HK-2 (cell line): Measurements from ENCODE around the gene TEX55.
"Not testable (repeated sequence)": the region's sequence is repeated elsewhere in the genome, so short reads cannot be mapped to it uniquely, and the experiment has no call there.

ENCODE experiments used
- DNase-seq: peaks from one replicate; pipeline ENCODE4 v3.0.0-alpha.2; 2018; ENCODE audit not compliant: unreplicated experiment

The TEX55 gene

DNA sequence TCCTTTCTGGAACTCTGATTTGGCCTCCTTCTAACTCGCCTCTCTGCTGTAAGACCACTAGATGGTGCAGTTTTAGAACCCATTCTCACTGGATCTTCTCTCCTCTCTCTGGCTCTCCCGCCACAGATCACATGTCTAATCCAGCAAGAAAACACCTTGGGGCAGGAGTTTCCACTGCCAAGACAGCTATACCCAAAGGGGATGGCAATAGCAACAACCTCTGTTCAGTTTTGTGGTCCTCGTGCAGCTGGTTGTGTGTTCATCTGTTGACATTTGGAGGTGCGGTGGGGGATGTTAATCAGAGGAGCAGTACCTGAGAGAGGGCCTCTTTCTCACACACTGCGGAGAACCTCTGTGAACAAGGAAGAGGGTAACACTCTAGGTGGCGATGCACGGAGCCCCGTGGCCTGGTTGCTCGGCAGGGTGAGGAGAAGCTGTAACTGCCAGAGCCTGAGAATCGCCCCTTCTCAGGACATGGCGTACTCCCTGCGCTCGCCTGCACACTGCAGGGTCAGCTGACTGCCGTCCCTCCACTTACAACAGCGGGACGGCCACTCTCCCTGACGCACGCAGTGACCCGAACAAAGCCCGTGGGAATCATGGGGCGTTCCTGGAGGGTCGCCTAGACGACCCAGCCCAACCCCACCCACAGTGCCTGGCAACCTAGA lies at the start of gene TEX55:
TSS of gene TEX55 (plus strand) at position 666 of the 668 bp plus-strand sequence. CDS start 25 bp downstream, outside the sequence.
- DNase-seq: no peak

DNA sequence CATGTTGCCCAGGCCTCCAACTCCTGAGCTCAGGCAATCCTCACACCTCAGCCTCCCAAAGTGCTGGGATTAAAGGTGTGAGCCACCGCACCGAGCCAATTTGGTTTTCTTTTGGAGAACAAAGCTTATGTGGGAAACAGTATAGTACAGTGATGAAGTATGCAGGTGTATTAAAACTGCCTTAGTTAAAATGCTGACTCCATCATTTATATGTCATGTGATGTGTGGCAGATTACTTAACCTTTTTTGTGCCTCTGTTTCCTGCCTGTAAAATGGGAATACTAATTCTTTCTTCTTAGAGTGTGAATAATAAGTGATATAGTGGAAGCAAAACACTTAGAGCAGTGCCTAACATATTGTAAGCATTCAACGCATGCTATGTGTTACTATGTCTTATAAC lies 48.0 kb upstream of the TEX55 start:
- DNase-seq: no peak

DNA sequence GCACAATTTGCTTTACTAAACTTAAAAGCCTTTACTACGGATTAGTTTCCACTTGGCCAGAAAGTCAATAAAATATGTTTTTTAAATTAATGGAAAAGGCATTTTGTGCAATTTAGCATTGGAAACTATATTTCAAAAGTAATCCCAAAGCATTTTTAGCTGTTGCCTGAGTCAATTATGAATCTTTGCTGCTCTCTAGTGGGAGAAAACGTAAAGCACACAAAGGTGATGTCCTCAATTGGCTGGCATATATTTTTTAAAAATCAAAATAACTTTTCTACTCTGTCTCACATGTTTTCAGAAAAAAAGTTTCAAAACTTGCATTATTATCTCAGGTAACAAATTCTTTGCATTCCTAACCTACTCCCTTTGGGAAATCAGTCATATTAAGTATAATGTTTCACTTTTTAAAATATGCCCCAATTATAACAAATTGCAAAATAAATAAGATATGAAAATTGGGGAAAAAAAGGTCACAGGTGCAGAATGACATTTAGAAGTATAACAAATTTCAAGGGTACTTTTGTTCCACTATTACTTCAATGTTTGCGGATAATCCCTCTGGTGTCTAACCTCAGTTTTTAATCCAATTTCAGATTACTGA lies 47.2 kb upstream of the TEX55 start:
- no peak for DNase-seq

DNA sequence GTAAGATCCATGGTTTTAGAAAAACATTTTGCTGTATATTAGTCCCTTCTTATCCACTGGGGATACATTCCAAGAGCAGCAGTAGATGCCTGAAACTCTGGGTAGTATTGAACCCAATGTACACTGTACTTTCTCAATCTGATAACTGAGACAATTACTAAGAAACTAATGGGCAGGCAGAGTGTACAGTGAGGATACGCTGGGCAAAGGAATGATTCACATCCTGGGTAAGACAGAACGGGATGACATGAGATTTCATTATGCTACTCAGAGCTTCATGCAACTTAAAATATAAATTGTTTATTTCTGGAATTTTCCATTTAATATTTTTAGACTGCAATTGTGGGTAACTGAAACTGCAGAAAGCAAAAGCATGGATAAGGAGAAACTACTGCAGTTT lies 46.2 kb upstream of the TEX55 start:
- DNase-seq: no peak

DNA sequence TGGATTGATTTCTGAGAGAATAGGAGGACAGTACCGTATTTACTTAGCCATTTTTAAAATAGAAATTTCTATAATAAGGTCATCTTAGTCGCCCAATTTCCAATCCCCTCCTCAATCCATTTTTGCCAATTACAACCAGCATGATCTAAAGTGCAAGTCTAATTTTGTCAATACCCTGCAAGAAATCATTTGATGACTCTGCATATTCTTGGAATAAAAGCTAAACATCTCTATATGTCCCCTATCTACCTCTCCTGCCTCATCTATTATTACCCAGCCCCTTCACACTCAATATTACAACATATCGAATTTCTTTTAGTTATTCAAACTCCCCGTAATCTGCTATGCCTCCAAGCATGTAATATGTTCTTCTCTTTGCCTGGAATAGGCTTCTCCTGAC lies 41.9 kb upstream of the TEX55 start:
- DNase-seq: no peak

DNA sequence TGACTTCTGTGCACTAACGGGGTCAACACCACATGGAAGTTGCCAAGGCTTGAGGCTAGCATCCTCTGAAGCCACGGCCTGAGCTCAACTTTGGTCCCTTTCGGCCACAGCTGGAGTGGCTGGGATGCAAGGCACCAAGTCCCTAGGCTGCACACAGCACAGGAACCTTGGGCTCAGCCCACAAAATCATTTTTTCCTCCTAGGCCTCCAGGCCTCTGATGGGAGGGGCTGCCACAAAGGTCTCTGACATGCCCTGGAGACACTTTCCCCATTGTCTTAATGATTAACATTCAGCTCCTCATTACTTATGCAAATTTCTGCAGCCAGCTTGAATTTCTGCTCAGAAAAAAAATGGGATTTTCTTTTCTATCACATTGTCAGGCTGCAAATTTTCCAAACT lies 27.6 kb upstream of the TEX55 start:
- DNase-seq: not testable (repeated sequence)

DNA sequence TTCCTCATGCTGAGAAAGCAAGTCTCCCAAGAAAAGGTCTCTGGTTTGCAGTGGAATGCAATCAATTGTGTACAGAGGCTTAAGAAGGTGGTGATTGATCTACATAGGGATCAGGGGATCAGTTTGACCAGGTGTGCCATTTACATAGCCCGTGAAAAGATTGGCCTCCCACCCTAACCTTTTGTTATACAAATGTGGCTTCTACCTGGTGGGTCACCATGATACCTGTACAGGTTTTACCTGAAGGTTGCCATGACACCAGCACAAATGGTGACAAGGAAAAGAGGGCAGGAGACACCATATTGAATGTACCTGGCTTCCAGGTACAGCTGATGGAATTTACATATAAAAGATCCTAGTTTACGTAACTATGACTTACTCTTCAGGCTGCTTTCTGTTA lies 25.5 kb upstream of the TEX55 start:
- DNase-seq: no peak

DNA sequence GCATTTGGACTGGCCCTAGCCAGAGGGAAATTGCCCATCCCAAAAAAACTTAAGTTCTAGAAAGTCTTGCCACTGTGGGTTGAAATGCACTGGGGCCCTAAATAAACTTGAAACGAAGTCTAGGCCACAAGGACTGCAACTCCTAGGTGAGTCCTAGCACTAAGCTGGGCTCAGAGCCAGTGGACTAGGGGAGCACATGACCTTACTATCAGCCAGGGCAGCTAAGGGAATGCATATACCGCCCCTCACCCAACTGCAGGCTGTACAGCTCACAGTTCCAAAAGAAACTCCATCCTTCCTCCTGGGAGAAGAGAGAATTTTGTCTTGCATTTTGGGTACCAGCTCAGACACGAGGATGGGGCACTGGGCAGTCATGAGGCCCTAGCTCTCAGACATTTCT lies 23.6 kb upstream of the TEX55 start:
- no peak for DNase-seq

DNA sequence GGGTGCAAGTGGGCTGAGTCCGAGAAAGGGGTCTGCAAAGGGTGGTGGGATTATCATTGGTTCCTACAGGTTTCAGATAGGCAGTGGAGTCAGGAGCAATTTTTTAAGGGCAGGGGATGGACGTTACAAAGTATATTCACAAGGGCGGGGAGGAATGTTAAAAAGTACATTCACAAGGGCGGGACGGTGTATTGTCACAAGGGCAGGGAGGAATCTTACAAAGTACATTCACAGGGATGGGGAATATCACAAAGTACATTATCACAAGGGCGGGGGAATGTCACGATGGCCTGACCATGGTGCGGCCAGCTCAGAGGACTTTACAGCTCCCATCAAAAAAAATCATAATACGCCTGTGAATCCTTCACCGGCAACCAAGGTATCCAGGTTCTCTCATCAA lies 20.6 kb upstream of the TEX55 start:
- no peak for DNase-seq

DNA sequence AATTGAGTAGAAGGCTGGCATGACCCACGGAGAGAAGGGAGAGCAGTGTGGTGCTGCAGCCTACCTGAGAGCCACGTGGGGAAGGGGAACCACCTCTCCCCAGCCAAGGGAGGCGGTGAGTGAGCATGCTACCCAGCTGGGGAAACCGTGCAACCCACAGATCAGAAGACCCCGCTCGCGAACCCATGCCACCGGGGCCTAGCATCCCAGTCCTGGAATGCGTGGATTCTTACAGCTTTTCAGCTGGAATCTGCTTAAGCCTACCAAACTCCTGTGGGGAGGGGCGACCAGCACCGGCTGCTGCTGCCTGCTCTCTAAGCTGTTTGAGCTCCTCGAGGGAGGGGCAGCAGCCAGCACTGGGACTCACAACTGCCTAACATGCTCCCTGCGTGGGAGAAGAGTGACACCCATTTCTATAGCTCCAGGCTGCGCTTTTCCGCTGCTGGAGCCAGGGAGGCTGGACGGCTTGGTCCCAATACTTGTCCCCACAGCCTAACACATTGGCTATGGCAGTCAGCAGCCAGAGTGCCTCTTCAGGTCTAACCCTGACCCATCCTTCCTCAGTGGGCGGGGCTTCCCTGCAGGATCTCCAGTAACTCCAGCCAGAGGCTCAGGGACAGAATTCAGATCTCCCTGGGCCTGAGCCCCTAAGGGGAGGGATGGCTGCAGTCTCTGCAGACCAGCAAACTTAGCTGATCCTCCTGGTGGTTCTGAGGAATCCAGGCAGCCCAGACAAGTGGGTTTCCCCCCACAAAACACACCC lies 20.0 kb upstream of the TEX55 start:
- no peak for DNase-seq

DNA sequence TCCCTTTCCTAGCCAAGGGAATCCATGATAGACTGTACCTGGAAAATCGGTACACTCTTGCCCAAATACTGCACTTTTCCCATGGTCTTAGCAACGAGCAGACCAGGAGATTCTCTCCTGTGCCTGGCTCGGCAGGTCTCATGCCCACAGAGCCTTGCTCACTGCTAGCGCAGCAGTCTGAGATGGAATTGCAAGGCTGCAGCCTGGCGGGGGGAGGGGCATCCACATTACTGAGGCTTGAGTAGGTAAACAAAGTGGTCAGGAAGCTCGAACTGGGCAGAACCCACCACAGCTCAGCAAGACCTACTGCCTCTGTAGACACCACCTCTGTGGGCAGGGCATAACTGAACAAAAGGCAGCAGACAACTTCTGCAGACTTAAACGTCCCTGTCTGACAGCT lies 15.7 kb upstream of the TEX55 start:
- DNase-seq: not testable (repeated sequence)

DNA sequence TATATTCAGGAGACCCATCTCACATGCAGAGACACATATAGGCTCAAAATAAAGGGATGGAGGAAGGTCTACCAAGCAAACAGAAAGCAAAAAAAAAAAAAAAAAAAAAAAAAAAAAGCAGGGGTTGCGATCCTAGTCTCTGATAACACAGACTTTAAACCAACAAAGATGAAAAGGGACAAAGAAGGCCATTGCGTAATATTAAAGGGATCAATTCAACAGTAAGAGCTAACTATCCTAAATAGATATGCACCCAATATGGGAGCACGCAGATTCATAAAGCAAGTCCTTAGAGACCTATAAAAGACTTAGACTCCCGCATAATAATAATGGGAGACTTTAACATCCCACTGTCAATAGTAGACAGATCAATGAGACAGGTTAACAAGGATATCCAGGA lies 13.7 kb upstream of the TEX55 start:
- not testable (repeated sequence) for DNase-seq

DNA sequence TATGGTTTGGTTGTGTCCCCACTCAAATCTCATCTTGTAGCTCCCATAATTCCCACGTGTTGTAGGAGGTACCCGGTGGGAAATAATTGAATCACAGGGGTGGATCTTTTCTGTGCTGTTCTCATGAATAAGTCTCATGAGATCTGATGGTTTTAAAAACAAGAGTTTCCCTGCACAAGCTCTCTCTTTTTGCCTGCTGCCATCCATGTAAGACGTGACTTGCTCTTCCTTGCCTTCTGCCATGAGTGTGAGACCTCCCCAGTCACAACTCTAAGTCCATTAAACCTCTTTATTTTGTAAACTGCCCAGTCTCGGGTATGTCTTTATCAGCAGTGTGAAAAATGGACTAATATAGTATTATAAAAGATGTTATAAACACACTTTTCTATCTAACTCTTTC lies 6.6 kb upstream of the TEX55 start:
- not testable (repeated sequence) for DNase-seq

DNA sequence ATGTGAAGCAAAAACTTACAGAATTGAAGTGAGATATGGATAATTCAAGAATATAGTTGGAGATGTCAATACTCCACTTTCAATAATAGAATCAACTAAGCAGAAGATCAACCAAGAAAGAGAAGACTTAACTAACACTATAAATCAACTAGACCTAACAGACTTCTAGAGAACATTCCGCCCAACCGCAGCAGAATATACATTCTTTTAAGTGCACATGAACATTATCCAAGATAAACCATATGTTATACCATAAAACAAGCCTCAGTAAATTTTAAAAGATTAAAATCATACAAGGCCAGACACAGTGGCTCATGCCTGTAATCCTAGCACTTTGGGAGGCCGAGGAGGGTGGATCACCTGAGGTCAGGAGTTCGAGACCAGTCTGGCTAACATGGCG lies 5.5 kb upstream of the TEX55 start:
- DNase-seq: no peak

DNA sequence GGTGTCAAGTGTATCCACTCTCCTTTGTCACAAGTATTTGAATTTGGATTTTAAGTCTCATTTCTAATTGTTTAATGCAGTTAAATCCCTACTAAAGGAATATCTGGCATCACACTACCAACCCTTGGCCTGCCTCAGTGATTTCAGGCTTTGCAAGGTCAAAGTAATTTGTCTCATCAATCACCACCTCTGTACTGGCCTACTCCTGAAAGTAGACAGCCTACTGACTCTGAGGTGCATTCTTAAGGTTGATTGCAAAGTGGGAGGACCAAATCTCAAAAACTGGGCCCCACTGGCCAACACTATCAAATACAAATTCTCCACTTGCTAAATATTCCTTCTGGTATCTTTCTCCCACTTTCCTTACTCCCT lies 851 bp upstream of the TEX55 start:
- no peak for DNase-seq

DNA sequence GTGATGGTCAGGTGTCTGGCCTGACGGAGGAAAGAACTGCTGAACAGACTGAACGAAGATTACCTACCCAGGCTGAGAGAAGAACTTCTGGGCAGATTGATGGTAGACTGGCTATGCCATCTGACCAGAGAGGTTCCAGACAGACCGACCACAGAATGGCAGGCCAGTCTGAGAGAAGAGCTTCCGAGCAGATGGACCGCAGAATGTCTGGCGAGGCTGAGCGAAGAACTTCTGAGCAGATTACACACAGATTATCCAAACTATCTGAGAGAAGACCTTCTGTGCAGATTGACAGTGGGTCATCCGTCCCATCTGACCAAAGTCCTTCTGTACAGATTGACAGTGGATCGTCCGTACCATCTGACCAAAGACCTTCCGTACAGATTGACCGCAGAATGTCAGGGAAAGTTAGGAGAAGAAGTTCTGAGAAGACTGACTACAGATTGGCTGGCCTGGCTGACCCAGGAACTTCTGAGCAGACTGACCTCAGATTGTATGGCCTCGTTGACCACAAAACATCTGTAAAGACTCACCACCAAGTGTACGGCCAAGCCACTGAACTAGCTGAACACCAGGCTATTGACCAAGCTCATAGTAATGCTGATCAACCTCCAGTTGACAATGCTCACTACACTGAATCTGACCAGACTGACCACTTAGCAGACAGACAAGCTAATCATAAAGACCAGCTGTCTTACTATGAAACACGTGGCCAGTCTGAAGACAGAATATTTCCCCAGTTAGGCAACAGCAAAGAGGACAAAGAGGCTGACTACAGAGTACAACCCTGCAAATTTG lies 812 bp downstream of the TEX55 start:
- no peak for DNase-seq

DNA sequence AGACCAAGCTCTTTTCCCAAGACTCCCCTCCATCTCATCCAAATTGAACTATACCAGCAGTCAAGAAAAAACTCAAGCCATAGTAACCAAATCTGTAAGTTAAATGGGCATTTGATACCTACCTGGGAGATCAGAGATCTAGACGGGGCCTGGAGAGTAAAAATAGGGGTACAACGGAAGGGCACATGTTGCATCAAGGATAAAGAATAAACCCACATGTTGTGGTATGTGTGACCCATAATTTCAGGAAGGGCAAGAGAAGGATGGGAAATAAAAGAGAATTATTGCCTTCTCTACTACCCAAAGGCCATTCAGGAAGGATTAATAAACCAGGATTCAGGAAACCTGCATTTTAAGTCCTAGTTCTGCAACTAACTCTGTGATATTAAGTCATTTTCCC lies 1.5 kb downstream of the TEX55 start:
- DNase-seq: no peak

DNA sequence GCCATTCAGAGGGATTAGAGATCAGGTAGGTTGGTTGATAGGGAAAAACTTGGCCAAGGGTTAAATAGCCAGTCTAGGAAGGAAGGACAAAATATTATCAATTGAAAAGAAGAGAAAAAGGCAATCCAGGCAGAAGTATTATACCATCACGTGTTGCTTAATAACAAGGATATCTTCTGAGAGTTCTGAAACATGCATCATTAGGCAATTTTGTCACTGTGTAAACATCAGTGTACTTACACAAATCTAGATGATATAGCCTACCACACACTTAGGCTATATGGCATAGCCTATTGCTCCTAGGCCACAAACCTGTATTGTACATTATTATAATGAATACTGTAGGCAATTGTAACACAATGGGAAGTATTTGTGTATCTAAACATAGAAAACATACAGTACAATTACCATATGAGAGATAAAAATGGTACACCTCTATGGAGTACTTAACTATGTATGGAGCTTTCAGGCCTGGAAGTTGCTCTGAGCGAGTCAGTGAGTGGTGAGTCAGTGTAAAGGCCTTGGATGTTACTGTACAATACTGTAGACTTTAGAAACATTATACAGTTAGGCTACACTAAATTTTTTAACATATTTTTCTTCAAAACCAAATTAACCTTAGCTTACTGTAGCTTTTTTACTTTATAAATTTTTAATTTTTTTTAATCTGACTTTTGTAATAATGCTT lies 2.7 kb downstream of the TEX55 start:
- no peak for DNase-seq

DNA sequence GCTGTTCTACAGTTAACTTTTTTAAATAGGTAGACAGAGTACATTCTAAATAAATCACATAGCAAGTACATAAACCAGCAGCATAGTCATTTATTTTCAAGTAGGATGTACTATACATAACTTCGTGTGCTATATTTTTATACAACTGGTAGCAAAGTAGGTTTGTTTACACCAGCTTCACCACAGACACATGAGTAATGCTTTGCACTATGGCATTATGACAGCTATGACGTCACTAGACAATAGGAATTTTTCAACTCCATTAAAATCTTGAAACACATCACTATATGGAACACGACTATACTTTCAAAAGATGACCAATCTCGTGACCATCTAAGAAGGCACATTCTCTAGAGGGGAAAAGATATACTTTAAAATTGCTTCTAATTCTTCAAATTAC lies 3.5 kb downstream of the TEX55 start:
- DNase-seq: no peak

DNA sequence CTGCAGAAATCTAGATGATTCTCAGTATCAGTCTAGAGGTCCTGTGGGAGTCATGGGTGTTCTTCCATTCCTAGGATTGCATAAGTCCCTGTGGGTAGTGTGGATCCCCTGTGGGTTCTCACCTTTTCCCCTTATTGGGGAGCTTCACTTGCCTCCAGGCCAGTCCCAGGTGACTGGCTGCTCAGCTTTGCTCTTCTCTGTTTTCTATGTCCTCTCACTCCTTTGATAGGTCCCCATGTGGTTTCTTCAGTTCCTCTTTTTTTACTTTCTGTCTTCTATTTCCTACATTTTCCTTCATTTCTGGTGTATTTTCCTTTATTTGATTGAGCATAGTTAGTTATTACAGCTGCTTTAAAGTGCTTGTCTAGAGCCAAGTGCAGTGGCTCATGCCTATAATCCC lies 10.9 kb downstream of the TEX55 start:
- no peak for DNase-seq

DNA sequence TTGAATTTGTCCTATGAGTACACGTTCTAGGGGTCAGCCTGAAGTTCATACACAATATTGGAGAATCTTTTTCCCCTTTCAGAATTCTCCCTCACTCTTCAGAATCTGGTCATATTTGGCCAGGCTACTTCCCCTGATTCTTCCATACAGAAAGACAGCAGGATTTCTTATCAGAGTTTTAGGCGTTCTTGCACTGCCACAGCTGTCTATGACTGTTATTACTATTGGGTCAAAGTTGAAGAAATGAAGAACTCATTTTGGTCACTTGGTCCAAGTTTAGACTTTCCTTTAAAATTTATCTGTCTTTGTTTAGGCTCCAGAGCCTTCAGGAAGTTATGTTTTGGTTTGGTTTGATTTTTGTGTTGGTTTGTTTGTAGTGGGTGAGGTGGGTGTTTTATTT lies 12.0 kb downstream of the TEX55 start:
- no peak for DNase-seq

DNA sequence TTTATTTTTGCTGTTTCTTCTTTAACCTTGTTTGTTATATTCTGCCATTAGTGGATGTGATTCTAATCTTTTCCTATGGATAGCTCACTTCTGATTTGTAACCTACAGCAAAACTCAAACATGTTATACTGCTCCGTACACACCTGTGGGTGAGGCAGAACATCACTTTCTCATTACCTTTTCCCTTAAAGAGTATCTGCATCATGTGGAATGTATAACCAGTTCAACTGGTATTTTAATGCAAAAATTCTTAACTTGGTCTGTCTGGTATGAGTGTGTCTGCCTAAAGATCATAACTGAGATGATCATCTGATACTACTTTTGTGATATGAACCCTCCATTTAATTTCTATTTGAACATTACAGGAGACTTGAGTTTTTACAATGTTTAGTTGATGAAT lies 14.4 kb downstream of the TEX55 start:
- no peak for DNase-seq
